Keratinocyte (primary cell): ENCODE data around the gene CDS1. TPM values are rescaled to one million over a fixed set of nuclear protein-coding genes. Genes with fewer than 3 reads are reported as not detected.
"Not testable (repeated sequence)": the region's sequence is repeated elsewhere in the genome, so short reads cannot be mapped to it uniquely, and the experiment has no call there.

Experiments
- DNase-seq: peaks from one replicate; pipeline ENCODE4 v3.0.0-alpha.2; 2011; ENCODE audit warnings: low read depth, missing footprints, low spot score
- FAIRE-seq: peaks from 2 replicates; lab custom pipeline; 2011; peaks lifted over from hg19 to GRCh38; lab: Jason Lieb, UNC
- H2AFZ ChIP-seq: 2 replicates; pipeline ENCODE4 v1.6.0; 2012; ENCODE audit warnings: low read length, control low read depth, inconsistent platforms; ENCODE audit not compliant: control insufficient read depth
- H3K27ac ChIP-seq: 2 replicates; pipeline ENCODE4 v1.5.1; 2011; ENCODE audit warnings: low read length; ENCODE audit not compliant: control insufficient read depth, insufficient read depth
- H3K27me3 ChIP-seq: 3 replicates; pipeline ENCODE4 v1.6.0; 2011; ENCODE audit warnings: low read length; ENCODE audit not compliant: control insufficient read depth, insufficient read depth; ENCODE audit errors: extremely low read depth
- H3K36me3 ChIP-seq, 2 experiments: 2 replicates in 1 of 2; 3 replicates in 1 of 2; pipeline ENCODE4 v1.5.1; 2011; ENCODE audit warnings: low read length in 2 of 2, mild to moderate bottlenecking in 1 of 2; ENCODE audit not compliant: control insufficient read depth in 2 of 2, insufficient read depth in 2 of 2; ENCODE audit errors: extremely low read depth in 1 of 2
- H3K4me1 ChIP-seq: 3 replicates; pipeline ENCODE4 v1.5.1; 2011; ENCODE audit warnings: low read length; ENCODE audit not compliant: control insufficient read depth, insufficient read depth; ENCODE audit errors: extremely low read depth
- H3K4me2 ChIP-seq: 3 replicates; pipeline ENCODE4 v1.6.0; 2011; ENCODE audit warnings: low read depth, low read length; ENCODE audit not compliant: control insufficient read depth, insufficient read depth; ENCODE audit errors: extremely low read depth
- H3K4me3 ChIP-seq, 3 experiments: fragments of 200-600 bp in 1 of 3; sonication (generic) in 1 of 3; 2 replicates in 2 of 3; 3 replicates in 1 of 3; pipeline ENCODE4 v1.5.1; 2011 to 2016; ENCODE audit warnings: low read length in 3 of 3, mild to moderate bottlenecking in 3 of 3, control low read depth in 2 of 3, inconsistent platforms in 1 of 3, low read depth in 1 of 3, mixed read lengths in 1 of 3, mixed run types in 1 of 3, moderate library complexity in 1 of 3; ENCODE audit not compliant: control insufficient read depth in 2 of 3, insufficient read depth in 2 of 3; ENCODE audit errors: extremely low read depth in 1 of 3
- H3K79me2 ChIP-seq: 2 replicates; pipeline ENCODE4 v1.6.0; 2012; ENCODE audit warnings: low read length; ENCODE audit not compliant: control insufficient read depth, insufficient read depth
- H3K9ac ChIP-seq: 3 replicates; pipeline ENCODE4 v1.6.0; 2011; ENCODE audit warnings: low read length; ENCODE audit not compliant: control insufficient read depth, insufficient read depth; ENCODE audit errors: extremely low read depth
- H3K9me1 ChIP-seq: 3 replicates; pipeline ENCODE4 v1.6.0; 2011; ENCODE audit warnings: low read length; ENCODE audit not compliant: control insufficient read depth, insufficient read depth; ENCODE audit errors: extremely low read depth
- H3K9me3 ChIP-seq: 2 replicates; pipeline ENCODE4 v1.5.1; 2012; ENCODE audit warnings: low read depth, low read length; ENCODE audit not compliant: control insufficient read depth
- H4K20me1 ChIP-seq: 3 replicates; pipeline ENCODE4 v1.6.0; 2011; ENCODE audit warnings: low read length; ENCODE audit not compliant: control insufficient read depth, insufficient read depth; ENCODE audit errors: extremely low read depth
- CTCF ChIP-seq, 3 experiments: IDR thresholded peaks in 1 of 3; conservative IDR thresholded peaks in 1 of 3; optimal IDR thresholded peaks in 1 of 3; 2 replicates in 2 of 3; 3 replicates in 1 of 3; pipeline versions ENCODE3 to v1.5.1; 2011; ENCODE audit warnings: low read length in 3 of 3, mild to moderate bottlenecking in 3 of 3, moderate library complexity in 2 of 3, control low read depth in 1 of 3, inconsistent platforms in 1 of 3; ENCODE audit not compliant: insufficient read depth in 2 of 3; ENCODE audit errors: extremely low read depth in 1 of 3
- EZH2 ChIP-seq: IDR thresholded peaks from one replicate; pipeline ENCODE4 v1.6.1; 2012; ENCODE audit warnings: inconsistent platforms, mild to moderate bottlenecking, low read length, moderate library complexity
- dilution Hi-C: fragments of 300-500 bp; cut with MboI; formaldehyde crosslinking; loops from one replicate; pipeline ENCODE4 v1.7.0; 2020; ENCODE audit warnings: low sequenced_read_pairs; ENCODE audit not compliant: extremely low pct_ligation_motif_present
- polyA plus RNA-seq, 5 experiments: library from polyadenylated mRNA; depleted of rRNA in 3 of 5; stranded (reverse) in 3 of 5; stranded (forward) in 1 of 5; unstranded in 1 of 5; fragments of >200 nt; gene quantifications; 1 replicate in 1 of 5; 2 replicates in 3 of 5; 3 replicates in 1 of 5; pipeline versions ENCODE4 v1.2.1 to v1.2.3, GENCODE V29; 2011 to 2012; ENCODE audit warnings: missing spikeins in 2 of 5, low read depth in 1 of 5, low replicate concordance in 1 of 5

CDS1 gene
- polyA plus RNA-seq, 1 donor (not counting 4 experiments of a cell fraction or from before 2014, with no cell fraction given): 21.7 TPM

GRCh38 chr4:84681486-84682274 lies 98.8 kb downstream of the CDS1 start:
- H3K4me2 ChIP-seq: no peak overlapping the region
- H3K9me3 ChIP-seq: no peaks in the 10 kb centered on the region
- peaks cover 25 to 29% of the 10 kb centered on the region in 2 experiments for H3K36me3 ChIP-seq
- no peaks in the 10 kb centered on the region for H3K79me2 ChIP-seq
- no peaks in the 10 kb centered on the region for H3K9me1 ChIP-seq
- H2AFZ ChIP-seq: no peak overlapping the region
- no peak overlapping the region for H3K9ac ChIP-seq
- H3K27ac ChIP-seq: no peak overlapping the region
- H4K20me1 ChIP-seq: no peaks in the 10 kb centered on the region
- TF ChIP-seq EZH2: no peak
- TF ChIP-seq CTCF (optimal IDR thresholded peaks at IDR 0.05 in 1 of 3, IDR thresholded peaks at IDR 0.05 in 1 of 3, conservative IDR thresholded peaks at IDR 0.05 in 1 of 3; ENCODE audit: extremely low read depth in 1 of 3, insufficient read depth in 2 of 3, low read length in 3 of 3): peak in 1 of 3 experiments; percentile 26
- peaks cover 9% of the 10 kb centered on the region for H3K4me1 ChIP-seq
- H3K27me3 ChIP-seq: no peaks in the 10 kb centered on the region
- dilution Hi-C loops: no loop called here
- DNase-seq: no peak
- no peak overlapping the region for H3K4me3 ChIP-seq
- FAIRE-seq: peak; percentile 75

GRCh38 chr4:84682661-84683060 lies 99.7 kb downstream of the CDS1 start:
- peaks cover 23% of the 10 kb centered on the region in 2 experiments for H3K36me3 ChIP-seq
- not testable (repeated sequence) for H3K4me2 ChIP-seq

More at GRCh38 chr4:84682661-84683060, 99.7 kb downstream of the CDS1 start:
- H3K4me1 ChIP-seq, H3K27ac ChIP-seq, FAIRE-seq, H2AFZ ChIP-seq, H3K9ac ChIP-seq, dilution Hi-C loops, H4K20me1 ChIP-seq, H3K9me3 ChIP-seq, H3K9me1 ChIP-seq, H3K27me3 ChIP-seq, DNase-seq, H3K79me2 ChIP-seq, H3K4me3 ChIP-seq: not testable (repeated sequence)
